ENCODE measurements around the gene PIK3R4.

GRCh38 chr3:130748467-130748861, 1.8 kb upstream of the PIK3R4 start:
- no peak for TF ChIP-seq CTCF (IDR thresholded peaks at IDR 0.05)
- TF ChIP-seq POLR2A (IDR thresholded peaks at IDR 0.05) = no peak
- TF ChIP-seq EP300 (IDR thresholded peaks at IDR 0.05) = no peak
